Endodermal cell (in vitro differentiated cells): Measurements from ENCODE around the gene GPR65. TPM values are rescaled to one million over a fixed set of nuclear protein-coding genes. Genes with fewer than 3 reads are reported as not detected.

Experiments
- DNase-seq: peaks from one replicate; pipeline ENCODE4 v3.0.0-alpha.2; 2017
- H3K27ac ChIP-seq: 2 replicates; pipeline ENCODE4 v1.5.1; 2013; ENCODE audit warnings: mild to moderate bottlenecking, low read depth, low read length, moderate library complexity
- H3K27me3 ChIP-seq: 2 replicates; pipeline ENCODE4 v1.6.1; 2013; ENCODE audit warnings: mild to moderate bottlenecking, low read length, moderate library complexity; ENCODE audit not compliant: insufficient read depth, control insufficient read depth, poor library complexity, severe bottlenecking
- H3K36me3 ChIP-seq: 2 replicates; pipeline ENCODE4 v1.7.0; 2013; ENCODE audit warnings: mild to moderate bottlenecking, low read length, moderate library complexity; ENCODE audit not compliant: control insufficient read depth, insufficient read depth
- H3K4me1 ChIP-seq: one replicate; pipeline ENCODE4 v1.7.0; 2013; ENCODE audit warnings: low read length; ENCODE audit not compliant: control insufficient read depth, insufficient read depth
- H3K4me3 ChIP-seq: 2 replicates; pipeline ENCODE4 v1.5.1; 2013; ENCODE audit warnings: mild to moderate bottlenecking, low read length, moderate library complexity
- H3K9ac ChIP-seq: 2 replicates; pipeline ENCODE4 v1.6.1; 2013; ENCODE audit warnings: mild to moderate bottlenecking, low read length, moderate library complexity; ENCODE audit not compliant: poor library complexity, severe bottlenecking; ENCODE audit errors: extremely low read depth
- H3K9me3 ChIP-seq: 2 replicates; pipeline ENCODE4 v1.6.1; 2013; ENCODE audit warnings: mild to moderate bottlenecking, low read length, moderate library complexity; ENCODE audit not compliant: control insufficient read depth
- H3K27ac Mint-ChIP-seq: 2 replicates; pipeline ENCODE4 v1.8.0; 2020; ENCODE audit warnings: mixed read lengths
- H3K27me3 Mint-ChIP-seq: 2 replicates; pipeline ENCODE4 v1.8.0; 2021; ENCODE audit warnings: mild to moderate bottlenecking, mixed read lengths; ENCODE audit not compliant: insufficient read depth
- H3K36me3 Mint-ChIP-seq: 2 replicates; pipeline ENCODE4 v1.8.0; 2020; ENCODE audit warnings: low read depth, mixed read lengths
- H3K4me1 Mint-ChIP-seq: 2 replicates; pipeline ENCODE4 v1.8.0; 2020; ENCODE audit warnings: mixed read lengths
- H3K4me3 Mint-ChIP-seq: 2 replicates; pipeline ENCODE4 v1.8.0; 2020; ENCODE audit warnings: mild to moderate bottlenecking, moderate library complexity, mixed read lengths
- H3K9me3 Mint-ChIP-seq: 2 replicates; pipeline ENCODE4 v1.8.0; 2020; ENCODE audit warnings: mild to moderate bottlenecking, mixed read lengths
- WGBS, 2 experiments: methylation state at CpG; one replicate each; pipeline versions ENCODE4 v1.1.5 to v1.1.7; 2013; ENCODE audit warnings: missing lambda C conversion rate in 2 of 2, mixed read lengths in 1 of 2; ENCODE audit not compliant: insufficient coverage in 1 of 2, insufficient read length in 1 of 2; 5-methylcytosine and 5-hydroxymethylcytosine counted together
- total RNA-seq, 2 donors: library from RNA; stranded (reverse); fragmentation: NEBNext Ultra II Directional in 1 of 2; extraction: Animal tissue kit (Norgen Biotek cat#: 25700) in 1 of 2; gene quantifications; 2 replicates in 1 of 2; 3 replicates in 1 of 2; pipeline ENCODE4 v1.2.1, GENCODE V29; 2021
- TF ChIP-seq, protein P1 (sequence below): fragments of 200-600 bp; sonication (generic); conservative IDR thresholded peaks from 2 replicates; pipeline ENCODE4 v1.5.0; 2021; ENCODE audit warnings: antibody characterized with exemption, mild to moderate bottlenecking

The GPR65 gene
- total RNA-seq, 2 donors from 2014 or later, result not detected

DNA sequence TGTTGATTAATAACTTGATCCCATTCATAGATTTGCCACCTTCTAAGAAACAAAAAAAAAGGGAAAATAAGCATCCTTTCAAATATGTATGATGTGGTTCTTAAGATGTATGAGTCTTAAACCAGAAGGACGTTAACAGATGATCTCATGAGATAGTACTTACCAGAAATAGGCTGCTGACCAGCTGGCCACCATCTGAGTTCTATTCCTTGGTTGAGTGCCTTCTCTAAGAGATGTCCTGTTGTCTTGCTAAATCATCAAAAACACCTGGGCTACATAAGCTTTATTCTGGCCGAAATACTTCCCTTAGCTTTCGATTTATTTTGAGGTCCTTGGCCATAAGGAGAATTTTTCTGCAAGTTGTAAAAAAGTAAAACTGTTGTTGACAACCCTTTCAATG is 55.6 kb downstream of the GPR65 start:
- H3K9ac ChIP-seq, result no peak overlapping the region
- no peaks in the 10 kb centered on the region for H3K36me3 ChIP-seq
- no peak overlapping the region for H3K4me3 ChIP-seq
- no peak for DNase-seq
- H3K4me3 Mint-ChIP-seq, result no peak overlapping the region
- H3K4me1 ChIP-seq, result peaks cover 5% of the 10 kb centered on the region
- H3K27ac ChIP-seq, result no peak overlapping the region
- H3K27ac Mint-ChIP-seq, result no peak overlapping the region
- peaks cover 3% of the 10 kb centered on the region for H3K9me3 Mint-ChIP-seq
- H3K36me3 Mint-ChIP-seq, result peaks cover 3% of the 10 kb centered on the region
- H3K9me3 ChIP-seq, result peaks cover 13% of the 10 kb centered on the region
- 92 to 100% methylated on average over 1 to 3 of the region's 3 CpGs for WGBS, 2 experiments
- H3K27me3 Mint-ChIP-seq, result no peaks in the 10 kb centered on the region
- TF ChIP-seq, protein P1, sequence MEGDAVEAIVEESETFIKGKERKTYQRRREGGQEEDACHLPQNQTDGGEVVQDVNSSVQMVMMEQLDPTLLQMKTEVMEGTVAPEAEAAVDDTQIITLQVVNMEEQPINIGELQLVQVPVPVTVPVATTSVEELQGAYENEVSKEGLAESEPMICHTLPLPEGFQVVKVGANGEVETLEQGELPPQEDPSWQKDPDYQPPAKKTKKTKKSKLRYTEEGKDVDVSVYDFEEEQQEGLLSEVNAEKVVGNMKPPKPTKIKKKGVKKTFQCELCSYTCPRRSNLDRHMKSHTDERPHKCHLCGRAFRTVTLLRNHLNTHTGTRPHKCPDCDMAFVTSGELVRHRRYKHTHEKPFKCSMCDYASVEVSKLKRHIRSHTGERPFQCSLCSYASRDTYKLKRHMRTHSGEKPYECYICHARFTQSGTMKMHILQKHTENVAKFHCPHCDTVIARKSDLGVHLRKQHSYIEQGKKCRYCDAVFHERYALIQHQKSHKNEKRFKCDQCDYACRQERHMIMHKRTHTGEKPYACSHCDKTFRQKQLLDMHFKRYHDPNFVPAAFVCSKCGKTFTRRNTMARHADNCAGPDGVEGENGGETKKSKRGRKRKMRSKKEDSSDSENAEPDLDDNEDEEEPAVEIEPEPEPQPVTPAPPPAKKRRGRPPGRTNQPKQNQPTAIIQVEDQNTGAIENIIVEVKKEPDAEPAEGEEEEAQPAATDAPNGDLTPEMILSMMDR, result no peak
- H3K4me1 Mint-ChIP-seq, result peaks cover 17% of the 10 kb centered on the region
- H3K27me3 ChIP-seq, result no peaks in the 10 kb centered on the region

DNA sequence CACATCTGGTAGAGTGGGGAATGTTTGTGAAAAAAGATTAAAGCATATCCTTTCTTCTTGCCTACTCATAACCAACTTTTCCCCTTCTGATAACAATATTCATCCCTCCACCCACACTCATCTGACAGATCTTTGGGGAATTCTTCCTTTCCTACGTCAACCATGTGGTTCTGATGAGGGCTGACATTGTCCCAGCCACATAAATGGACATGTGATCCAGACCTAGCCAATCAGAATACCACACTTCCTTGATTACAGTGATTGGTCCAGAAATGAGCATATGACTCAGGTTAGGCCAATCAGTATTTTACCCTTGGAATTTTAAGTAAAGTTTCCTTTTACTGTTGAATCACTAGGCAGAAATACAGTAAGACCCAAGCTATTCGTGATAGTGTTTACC is 58.9 kb downstream of the GPR65 start:
- Mint-ChIP-seq H3K36me3 (peaks cover 2% of the 10 kb centered on the region), H3K9me3 (peaks cover 2% of the 10 kb centered on the region), H3K4me3 (no peak overlapping the region), H3K27me3 (peaks cover 4% of the 10 kb centered on the region), H3K27ac (no peak overlapping the region), H3K4me1 (no peaks in the 10 kb centered on the region)
- no peak overlapping the region for H3K27ac ChIP-seq
- no peaks in the 10 kb centered on the region for H3K27me3 ChIP-seq
- H3K4me3 ChIP-seq, result no peak overlapping the region
- no peaks in the 10 kb centered on the region for H3K36me3 ChIP-seq
- H3K9me3 ChIP-seq, result peaks cover 13% of the 10 kb centered on the region
- 98 to 100% methylated on average over 2 of the region's 2 CpGs for WGBS, 2 experiments
- H3K4me1 ChIP-seq, result no peaks in the 10 kb centered on the region
- no peak overlapping the region for H3K9ac ChIP-seq
- no peak for DNase-seq
- TF ChIP-seq, protein P1, result no peak

Other genes starting within 250 kb of the GPR65 start
- gene GALC, start 12.0 kb upstream of the GPR65 start, total RNA-seq, result 10 to 100 TPM; 31.8 to 76.0 TPM